Measurements from ENCODE around the gene ATP5PD. TPM values are rescaled to one million over a fixed set of nuclear protein-coding genes. Genes with fewer than 3 reads are reported as not detected.

ATP5PD gene
- total RNA-seq, 1 experiment from 2014 or later = 383 TPM

DNA sequence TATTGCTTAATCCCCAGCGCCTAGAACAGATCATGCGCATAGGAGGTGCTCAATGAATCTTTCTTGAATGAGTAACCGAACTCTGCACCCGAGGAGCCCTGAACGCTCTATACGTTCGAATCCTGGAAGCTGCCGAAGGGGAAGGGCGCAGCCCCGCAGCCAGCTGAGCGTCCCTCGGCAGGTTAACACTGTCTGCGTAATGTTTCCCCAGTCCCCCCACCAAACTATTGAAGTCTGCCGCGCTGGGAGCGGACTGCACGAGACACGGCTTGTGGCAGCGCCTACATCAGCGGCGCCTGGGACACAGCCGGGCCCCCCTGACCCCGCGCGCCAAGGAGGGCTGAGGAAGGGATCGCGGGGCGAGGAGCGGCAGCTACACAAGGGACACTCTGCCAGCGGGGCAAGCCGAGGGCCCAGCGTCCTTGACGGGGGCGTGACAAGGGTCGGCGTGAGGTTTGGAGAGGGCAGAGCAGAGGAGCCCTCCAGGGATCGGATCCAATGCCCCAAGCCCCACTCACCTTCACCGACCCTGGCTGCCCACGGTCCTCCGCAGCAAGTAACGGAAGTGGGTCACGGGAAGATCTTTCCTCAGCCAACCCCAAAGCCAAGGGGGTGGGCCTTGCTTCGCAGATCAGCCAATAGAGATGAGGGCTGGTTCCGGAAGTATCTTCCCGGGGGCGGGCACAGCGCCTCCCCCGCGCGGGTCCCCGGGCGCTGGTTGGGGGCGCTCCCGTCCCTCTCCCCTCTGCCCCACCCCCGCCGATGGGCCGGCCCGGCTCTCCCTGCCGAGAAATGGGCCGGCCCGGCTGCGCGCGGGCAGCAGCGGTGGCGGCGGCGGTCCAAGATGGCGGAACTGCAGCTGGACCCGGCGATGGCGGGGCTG lies at the start of gene ATP5PD, which contains the start of gene KCTD2 (continued):
- TF ChIP-seq, protein P1, sequence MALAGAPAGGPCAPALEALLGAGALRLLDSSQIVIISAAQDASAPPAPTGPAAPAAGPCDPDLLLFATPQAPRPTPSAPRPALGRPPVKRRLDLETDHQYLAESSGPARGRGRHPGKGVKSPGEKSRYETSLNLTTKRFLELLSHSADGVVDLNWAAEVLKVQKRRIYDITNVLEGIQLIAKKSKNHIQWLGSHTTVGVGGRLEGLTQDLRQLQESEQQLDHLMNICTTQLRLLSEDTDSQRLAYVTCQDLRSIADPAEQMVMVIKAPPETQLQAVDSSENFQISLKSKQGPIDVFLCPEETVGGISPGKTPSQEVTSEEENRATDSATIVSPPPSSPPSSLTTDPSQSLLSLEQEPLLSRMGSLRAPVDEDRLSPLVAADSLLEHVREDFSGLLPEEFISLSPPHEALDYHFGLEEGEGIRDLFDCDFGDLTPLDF (CRISPR knock-in tag; IDR thresholded peaks at IDR 0.05) = peak; percentile 90
- TF ChIP-seq CBFB (CRISPR knock-in tag; IDR thresholded peaks at IDR 0.05; ENCODE audit: low read depth) = peak; percentile 66; the same call in 1 of the 2 replicates

DNA sequence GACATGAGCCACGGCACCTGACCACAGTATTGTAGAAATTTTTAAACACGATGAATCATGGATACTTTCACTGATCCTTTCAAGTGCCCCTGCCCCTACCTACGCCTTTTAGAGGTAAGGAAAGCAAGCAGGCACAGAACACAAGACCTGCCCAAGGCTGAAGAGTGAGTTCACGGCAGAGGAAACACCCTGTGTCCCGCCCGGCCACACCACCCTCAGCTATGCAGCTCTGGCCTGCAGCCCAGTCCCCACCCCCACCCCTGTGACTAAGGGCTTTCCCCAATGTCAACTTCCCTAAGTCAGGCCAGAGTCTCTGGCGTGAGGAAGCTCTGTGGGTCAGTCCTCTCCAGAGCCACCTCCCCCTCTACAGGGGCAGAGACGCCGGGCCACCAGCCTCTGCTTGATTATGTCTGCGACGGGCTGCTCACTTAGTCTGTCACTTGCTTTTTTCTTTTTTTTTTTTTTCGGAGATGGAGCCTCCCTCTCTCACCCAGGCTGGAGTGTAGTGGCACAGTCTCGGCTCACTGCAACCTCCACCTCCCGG lies 49.4 kb upstream of the ATP5PD start:
- CTCF ChIA-PET = interaction anchor here (0.6 to 4.1 kb wide), 6 partner anchors 8 to 143 kb away, joined by 3 to 18 read pairs (median 6); partner anchors contain the start of gene SLC16A5
- POLR2A ChIA-PET = interaction anchor here (0.6 to 1.5 kb wide), 3 partner anchors 9 to 280 kb away, joined by 3 to 4 read pairs (median 3); partner anchors contain the start of gene ARMC7
- no peaks in the 10 kb centered on the region for H3K27me3 Mint-ChIP-seq (ENCODE audit: low read depth)
- no peak overlapping the region for H3K4me3 Mint-ChIP-seq
- DNase-seq (ENCODE audit: low spot score) (no peak), ATAC-seq (peak; percentile 19)
- no peaks in the 10 kb centered on the region for H3K9me3 Mint-ChIP-seq
- H3K4me1 Mint-ChIP-seq = peaks cover 21% of the 10 kb centered on the region
- TF ChIP-seq GABPB1 (CRISPR knock-in tag; IDR thresholded peaks at IDR 0.05) = peak; percentile 53; the same call in 1 of the 2 replicates
- TF ChIP-seq, protein P2, sequence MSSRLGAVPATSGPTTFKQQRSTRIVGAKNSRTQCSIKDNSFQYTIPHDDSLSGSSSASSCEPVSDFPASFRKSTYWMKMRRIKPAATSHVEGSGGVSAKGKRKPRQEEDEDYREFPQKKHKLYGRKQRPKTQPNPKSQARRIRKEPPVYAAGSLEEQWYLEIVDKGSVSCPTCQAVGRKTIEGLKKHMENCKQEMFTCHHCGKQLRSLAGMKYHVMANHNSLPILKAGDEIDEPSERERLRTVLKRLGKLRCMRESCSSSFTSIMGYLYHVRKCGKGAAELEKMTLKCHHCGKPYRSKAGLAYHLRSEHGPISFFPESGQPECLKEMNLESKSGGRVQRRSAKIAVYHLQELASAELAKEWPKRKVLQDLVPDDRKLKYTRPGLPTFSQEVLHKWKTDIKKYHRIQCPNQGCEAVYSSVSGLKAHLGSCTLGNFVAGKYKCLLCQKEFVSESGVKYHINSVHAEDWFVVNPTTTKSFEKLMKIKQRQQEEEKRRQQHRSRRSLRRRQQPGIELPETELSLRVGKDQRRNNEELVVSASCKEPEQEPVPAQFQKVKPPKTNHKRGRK (CRISPR knock-in tag; IDR thresholded peaks at IDR 0.05; ENCODE audit: borderline replicate concordance) = no peak
- peaks cover 27% of the 10 kb centered on the region for H3K36me3 Mint-ChIP-seq
- peak overlapping the region; percentile 84 for H3K27ac Mint-ChIP-seq

DNA sequence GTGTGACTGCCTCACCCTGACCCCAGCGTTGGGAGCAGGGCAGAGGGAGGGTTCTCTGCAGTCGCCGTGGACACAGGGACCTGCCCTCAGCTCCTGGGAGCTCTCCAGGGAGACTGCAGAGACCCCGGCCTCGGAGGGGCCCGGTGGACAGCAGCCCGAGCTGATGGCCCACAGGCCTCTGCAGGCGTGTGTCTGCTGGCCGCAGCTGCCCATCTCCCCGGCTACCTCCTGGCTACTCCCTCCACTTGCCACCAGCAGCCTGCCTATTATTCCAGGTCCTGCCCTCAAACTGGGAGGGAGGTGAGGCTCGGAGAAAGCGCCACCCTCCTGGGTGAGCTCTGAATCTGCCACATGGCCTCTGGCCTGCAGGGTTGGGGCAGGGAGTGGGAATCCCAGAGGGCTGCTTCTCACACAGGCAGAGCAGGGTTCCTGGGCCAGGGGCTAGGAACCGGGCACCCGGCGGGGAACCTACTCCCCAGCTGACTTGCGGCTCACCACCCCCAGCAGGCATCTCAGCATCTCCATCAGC lies 48.2 kb upstream of the ATP5PD start:
- ChIA-PET POLR2A (interaction anchor here (0.6 kb wide), 1 partner anchor 22 kb away, joined by 3 read pairs; no protein-coding TSS in a partner anchor), CTCF (interaction anchor here (0.5 to 4.1 kb wide), 7 partner anchors 9 to 146 kb away, joined by 3 to 18 read pairs (median 4); no protein-coding TSS in a partner anchor)
- Mint-ChIP-seq H3K4me1 (peaks cover 32% of the 10 kb centered on the region), H3K4me3 (no peak overlapping the region), H3K9me3 (no peaks in the 10 kb centered on the region), H3K27ac (no peak overlapping the region), H3K36me3 (peaks cover 17% of the 10 kb centered on the region; the same call in 1 of the 2 replicates), H3K27me3 (ENCODE audit: low read depth) (no peaks in the 10 kb centered on the region)
- DNase-seq (ENCODE audit: low spot score) (no peak), ATAC-seq (no peak)
- TF ChIP-seq, protein P3, sequence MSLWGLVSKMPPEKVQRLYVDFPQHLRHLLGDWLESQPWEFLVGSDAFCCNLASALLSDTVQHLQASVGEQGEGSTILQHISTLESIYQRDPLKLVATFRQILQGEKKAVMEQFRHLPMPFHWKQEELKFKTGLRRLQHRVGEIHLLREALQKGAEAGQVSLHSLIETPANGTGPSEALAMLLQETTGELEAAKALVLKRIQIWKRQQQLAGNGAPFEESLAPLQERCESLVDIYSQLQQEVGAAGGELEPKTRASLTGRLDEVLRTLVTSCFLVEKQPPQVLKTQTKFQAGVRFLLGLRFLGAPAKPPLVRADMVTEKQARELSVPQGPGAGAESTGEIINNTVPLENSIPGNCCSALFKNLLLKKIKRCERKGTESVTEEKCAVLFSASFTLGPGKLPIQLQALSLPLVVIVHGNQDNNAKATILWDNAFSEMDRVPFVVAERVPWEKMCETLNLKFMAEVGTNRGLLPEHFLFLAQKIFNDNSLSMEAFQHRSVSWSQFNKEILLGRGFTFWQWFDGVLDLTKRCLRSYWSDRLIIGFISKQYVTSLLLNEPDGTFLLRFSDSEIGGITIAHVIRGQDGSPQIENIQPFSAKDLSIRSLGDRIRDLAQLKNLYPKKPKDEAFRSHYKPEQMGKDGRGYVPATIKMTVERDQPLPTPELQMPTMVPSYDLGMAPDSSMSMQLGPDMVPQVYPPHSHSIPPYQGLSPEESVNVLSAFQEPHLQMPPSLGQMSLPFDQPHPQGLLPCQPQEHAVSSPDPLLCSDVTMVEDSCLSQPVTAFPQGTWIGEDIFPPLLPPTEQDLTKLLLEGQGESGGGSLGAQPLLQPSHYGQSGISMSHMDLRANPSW (CRISPR knock-in tag; conservative IDR thresholded peaks at IDR 0.05; ENCODE audit: low read depth) = no peak
- TF ChIP-seq, protein P4, sequence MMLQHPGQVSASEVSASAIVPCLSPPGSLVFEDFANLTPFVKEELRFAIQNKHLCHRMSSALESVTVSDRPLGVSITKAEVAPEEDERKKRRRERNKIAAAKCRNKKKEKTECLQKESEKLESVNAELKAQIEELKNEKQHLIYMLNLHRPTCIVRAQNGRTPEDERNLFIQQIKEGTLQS (CRISPR knock-in tag; conservative IDR thresholded peaks at IDR 0.05) = no peak
- TF ChIP-seq ETV6 (CRISPR knock-in tag; IDR thresholded peaks at IDR 0.05) (no peak), CREB1 (CRISPR knock-in tag; IDR thresholded peaks at IDR 0.05) (no peak), SMAD3 (CRISPR knock-in tag; IDR thresholded peaks at IDR 0.05; ENCODE audit: borderline replicate concordance) (no peak), RORB (CRISPR knock-in tag; IDR thresholded peaks at IDR 0.05) (no peak), NFE2L1 (CRISPR knock-in tag; IDR thresholded peaks at IDR 0.05) (no peak), PRRX2 (CRISPR knock-in tag; IDR thresholded peaks at IDR 0.05) (no peak)
- TF ChIP-seq, protein P1 (CRISPR knock-in tag; IDR thresholded peaks at IDR 0.05) = no peak
- TF ChIP-seq, protein P5, sequence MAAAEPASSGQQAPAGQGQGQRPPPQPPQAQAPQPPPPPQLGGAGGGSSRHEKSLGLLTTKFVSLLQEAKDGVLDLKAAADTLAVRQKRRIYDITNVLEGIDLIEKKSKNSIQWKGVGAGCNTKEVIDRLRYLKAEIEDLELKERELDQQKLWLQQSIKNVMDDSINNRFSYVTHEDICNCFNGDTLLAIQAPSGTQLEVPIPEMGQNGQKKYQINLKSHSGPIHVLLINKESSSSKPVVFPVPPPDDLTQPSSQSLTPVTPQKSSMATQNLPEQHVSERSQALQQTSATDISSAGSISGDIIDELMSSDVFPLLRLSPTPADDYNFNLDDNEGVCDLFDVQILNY (CRISPR knock-in tag; IDR thresholded peaks at IDR 0.05) = no peak
- TF ChIP-seq, protein P6, sequence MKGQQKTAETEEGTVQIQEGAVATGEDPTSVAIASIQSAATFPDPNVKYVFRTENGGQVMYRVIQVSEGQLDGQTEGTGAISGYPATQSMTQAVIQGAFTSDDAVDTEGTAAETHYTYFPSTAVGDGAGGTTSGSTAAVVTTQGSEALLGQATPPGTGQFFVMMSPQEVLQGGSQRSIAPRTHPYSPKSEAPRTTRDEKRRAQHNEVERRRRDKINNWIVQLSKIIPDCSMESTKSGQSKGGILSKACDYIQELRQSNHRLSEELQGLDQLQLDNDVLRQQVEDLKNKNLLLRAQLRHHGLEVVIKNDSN (CRISPR knock-in tag; IDR thresholded peaks at IDR 0.05) = no peak

Measured in WTC11 (cell line).